Smooth muscle cell (in vitro differentiated cells): Measurements from ENCODE around the gene POSTN. TPM values are rescaled to one million over a fixed set of nuclear protein-coding genes. Genes with fewer than 3 reads are reported as not detected.
A peak's percentile ranks its signal among the peaks of the same experiment; 100 is the strongest.

Experiments used
- DNase-seq: peaks from one replicate; lab custom pipeline; 2025; ENCODE audit not compliant: unreplicated experiment; lab: John Stamatoyannopoulos, UW
- H2AFZ ChIP-seq: fragments of 200-600 bp; sonication (generic); 2 replicates; pipeline ENCODE4 v1.6.0; 2016; ENCODE audit warnings: antibody characterized with exemption, low read depth, mild to moderate bottlenecking
- H3F3A ChIP-seq: fragments of 200-600 bp; sonication (generic); 2 replicates; pipeline ENCODE4 v1.6.0; 2017; ENCODE audit warnings: antibody characterized with exemption, low read depth
- H3K27ac ChIP-seq: fragments of 200-600 bp; sonication (generic); 2 replicates; pipeline ENCODE4 v1.5.1; 2016; ENCODE audit warnings: low read depth, mild to moderate bottlenecking
- H3K27me3 ChIP-seq: fragments of 200-600 bp; sonication (generic); 2 replicates; pipeline ENCODE4 v1.6.1; 2016; ENCODE audit warnings: low read depth, mild to moderate bottlenecking
- H3K36me3 ChIP-seq: fragments of 200-600 bp; sonication (generic); 2 replicates; pipeline ENCODE4 v1.5.1; 2016; ENCODE audit warnings: low read depth
- H3K4me1 ChIP-seq: fragments of 200-600 bp; sonication (generic); 2 replicates; pipeline ENCODE4 v1.5.1; 2016; ENCODE audit warnings: low read depth
- H3K4me2 ChIP-seq: fragments of 200-600 bp; sonication (generic); 2 replicates; pipeline ENCODE4 v1.6.0; 2016; ENCODE audit warnings: mild to moderate bottlenecking
- H3K4me3 ChIP-seq: fragments of 200-600 bp; sonication (generic); 2 replicates; pipeline ENCODE4 v1.5.1; 2016; ENCODE audit warnings: mild to moderate bottlenecking
- H3K79me2 ChIP-seq: fragments of 200-600 bp; sonication (generic); 2 replicates; pipeline ENCODE4 v1.6.0; 2016; ENCODE audit warnings: low read depth, mild to moderate bottlenecking
- H3K9ac ChIP-seq: fragments of 200-600 bp; sonication (generic); 2 replicates; pipeline ENCODE4 v1.6.0; 2016; ENCODE audit warnings: low read depth
- H3K9me3 ChIP-seq: fragments of 200-600 bp; sonication (generic); replicated peaks from 2 replicates; pipeline ENCODE4 v1.5.1; 2016; ENCODE audit warnings: low read depth
- H4K20me1 ChIP-seq: fragments of 200-600 bp; sonication (generic); 2 replicates; pipeline ENCODE4 v1.6.0; 2016; ENCODE audit warnings: low read depth
- CTCF ChIP-seq: fragments of 200-600 bp; sonication (generic); IDR thresholded peaks from 2 replicates; pipeline ENCODE4 v1.5.1; 2017; ENCODE audit warnings: borderline replicate concordance, mild to moderate bottlenecking, antibody characterized with exemption; ENCODE audit not compliant: insufficient read depth, poor library complexity, severe bottlenecking
- WGBS: methylation state at CpG from one replicate; pipeline ENCODE4 v1.1.7; 2016; ENCODE audit warnings: low lambda C conversion rate; 5-methylcytosine and 5-hydroxymethylcytosine counted together
- polyA plus RNA-seq: library from polyadenylated mRNA; unstranded; fragments of >200 nt; fragmentation: Nextera tagmentation; extraction: Ambion mirVana; gene quantifications from 2 replicates; pipeline ENCODE4 v1.2.1, GENCODE V29; 2016
- total RNA-seq: library from RNA; depleted of rRNA; stranded (reverse); fragments of >200 nt; gene quantifications from 2 replicates; pipeline ENCODE4 v1.2.3, GENCODE V29; 2014

The POSTN gene
- total and polyA plus RNA-seq, 2 experiments from 2014 or later, result 38.6 to 50.5 TPM

- no peak for DNase-seq
- Histone ChIP-seq H3K79me2 (no peaks in the 10 kb centered on the region), H3K4me2 (no peak overlapping the region), H3K9ac (no peak overlapping the region), H3K9me3 (no peaks in the 10 kb centered on the region), H3K4me3 (no peak overlapping the region), H3K27me3 (no peaks in the 10 kb centered on the region), H3F3A (peaks cover 4% of the 10 kb centered on the region), H3K36me3 (no peaks in the 10 kb centered on the region), H2AFZ (no peak overlapping the region), H3K4me1 (no peaks in the 10 kb centered on the region), H4K20me1 (no peaks in the 10 kb centered on the region), H3K27ac (no peak overlapping the region)
- no peak for TF ChIP-seq CTCF
- 87% methylated on average over 3 of the region's 3 CpGs for WGBS
Measured at GRCh38 chr13:37546087-37546486, 52.5 kb downstream of the POSTN start.

DNA sequence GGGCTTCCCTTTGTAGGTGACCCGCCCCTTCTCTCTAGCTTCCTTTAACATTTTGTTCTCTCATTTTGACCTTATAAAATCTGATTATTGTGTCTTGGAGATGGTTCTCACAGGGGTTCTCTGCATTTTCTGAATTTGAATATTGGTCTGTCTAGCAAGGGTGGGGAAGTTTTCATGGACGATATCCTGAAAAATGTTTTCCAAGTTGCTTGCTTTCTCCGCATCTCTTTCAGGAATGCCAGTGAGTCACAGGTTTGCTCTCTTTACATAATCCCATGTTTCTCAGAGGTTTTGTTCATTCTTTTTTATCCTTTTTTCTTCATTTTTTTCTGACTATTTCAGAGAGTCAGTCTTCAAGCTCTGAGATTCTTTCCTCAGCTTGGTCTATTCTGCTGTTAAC lies 53.6 kb downstream of the POSTN start:
- no peak for TF ChIP-seq CTCF
- no peak overlapping the region for H3K4me2 ChIP-seq
- H3K27ac ChIP-seq, result no peak overlapping the region
- no peak for DNase-seq
- peak overlapping the region; percentile 60 for H2AFZ ChIP-seq
- H4K20me1 ChIP-seq, result no peaks in the 10 kb centered on the region
- H3F3A ChIP-seq, result peaks cover 4% of the 10 kb centered on the region
- H3K79me2 ChIP-seq, result no peaks in the 10 kb centered on the region
- H3K4me3 ChIP-seq, result no peak overlapping the region
- H3K4me1 ChIP-seq, result peaks cover 1% of the 10 kb centered on the region
- no peak overlapping the region for H3K9ac ChIP-seq
- no peaks in the 10 kb centered on the region for H3K36me3 ChIP-seq
- no peaks in the 10 kb centered on the region for H3K27me3 ChIP-seq
- 60% methylated on average over 3 of the region's 3 CpGs for WGBS
- no peaks in the 10 kb centered on the region for H3K9me3 ChIP-seq

DNA sequence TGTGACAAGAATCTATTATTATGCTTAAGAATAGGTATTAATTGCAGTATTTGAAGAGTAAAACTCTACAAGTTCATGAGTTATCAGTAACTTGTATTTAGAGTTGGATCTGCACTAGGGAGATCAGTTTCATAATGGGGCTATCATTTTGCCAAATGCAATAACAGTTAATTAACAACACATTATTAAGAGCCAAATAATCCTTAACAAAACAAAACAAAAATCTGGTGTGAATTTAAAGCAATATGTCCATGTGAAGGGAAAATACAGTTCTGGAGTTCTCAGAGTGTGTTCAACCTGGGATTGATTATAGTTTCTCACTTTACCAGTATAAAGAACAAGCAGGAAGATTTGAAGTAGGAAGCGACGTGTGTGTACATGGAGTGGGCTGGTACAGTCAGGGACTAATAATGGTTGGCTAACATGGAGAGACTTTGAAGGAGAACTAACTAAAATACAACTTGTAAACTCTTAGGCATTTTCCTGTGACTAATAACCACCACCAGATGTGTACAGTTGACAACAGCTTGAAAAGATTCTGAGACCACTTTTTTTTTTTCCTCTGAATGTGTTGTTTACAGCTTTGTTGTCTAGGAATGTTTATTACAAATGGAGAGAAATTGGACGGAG lies 58.5 kb downstream of the POSTN start:
- peak overlapping the region; percentile 61 for H3K4me2 ChIP-seq
- peak overlapping the region; percentile 72 for H3K27ac ChIP-seq

More for the DNA sequence above, 58.5 kb downstream of the POSTN start:
- Histone ChIP-seq H3K27me3 (no peaks in the 10 kb centered on the region), H4K20me1 (no peaks in the 10 kb centered on the region), H3K9ac (peak overlapping the region; percentile 11), H3K36me3 (no peaks in the 10 kb centered on the region), H3F3A (peaks cover 4% of the 10 kb centered on the region), H3K9me3 (no peaks in the 10 kb centered on the region), H2AFZ (peak overlapping the region; percentile 53), H3K4me3 (no peak overlapping the region), H3K79me2 (no peaks in the 10 kb centered on the region), H3K4me1 (peaks cover 4% of the 10 kb centered on the region)
- WGBS, result 19% methylated on average over 3 of the region's 3 CpGs
- no peak for TF ChIP-seq CTCF
- DNase-seq, result no peak
